HG03045 (cell line): ENCODE results near the gene BAIAP3.
"Not testable (repeated sequence)": the region's sequence is repeated elsewhere in the genome, so short reads cannot be mapped to it uniquely, and the experiment has no call there.

ENCODE experiments used
- ATAC-seq: cut with Tn5 transposase; IDR thresholded peaks from one replicate; pipeline ENCODE4 v1.9.1; 2021; ENCODE audit warnings: mild to moderate bottlenecking, moderate library complexity; ENCODE audit not compliant: unreplicated experiment

The BAIAP3 gene

GRCh38 chr16:1333149-1333812, at the start of gene BAIAP3:
BAIAP3 (plus strand) TSS chr16:1333645; CDS start chr16:1338550, 4,905 bp downstream.
- ATAC-seq = no peak

- no peak for ATAC-seq
These were observed 49.3 kb upstream of the BAIAP3 start for GRCh38 chr16:1283996-1284616.

GRCh38 chr16:1285669-1286512, 47.6 kb upstream of the BAIAP3 start:
- ATAC-seq = no peak

- no peak for ATAC-seq
These were observed 46.8 kb upstream of the BAIAP3 start for GRCh38 chr16:1286513-1287094.

GRCh38 chr16:1287982-1288670, 45.3 kb upstream of the BAIAP3 start:
- ATAC-seq = no peak

GRCh38 chr16:1288813-1289476, 44.5 kb upstream of the BAIAP3 start:
- ATAC-seq = no peak

GRCh38 chr16:1289477-1289866, 44.0 kb upstream of the BAIAP3 start:
- no peak for ATAC-seq

- ATAC-seq = no peak
These were observed 43.4 kb upstream of the BAIAP3 start for GRCh38 chr16:1290063-1290501.

- ATAC-seq = no peak
These were observed 42.4 kb upstream of the BAIAP3 start for GRCh38 chr16:1290860-1291575.

GRCh38 chr16:1291576-1291974, 41.9 kb upstream of the BAIAP3 start:
- no peak for ATAC-seq

- ATAC-seq = not testable (repeated sequence)
These were observed 41.2 kb upstream of the BAIAP3 start for GRCh38 chr16:1292208-1292607.

- not testable (repeated sequence) for ATAC-seq
These were observed 40.6 kb upstream of the BAIAP3 start for GRCh38 chr16:1292808-1293207.

GRCh38 chr16:1293921-1294656, 39.4 kb upstream of the BAIAP3 start:
- ATAC-seq = no peak

- ATAC-seq = no peak
These were observed 38.0 kb upstream of the BAIAP3 start for GRCh38 chr16:1295465-1295864.

- ATAC-seq = not testable (repeated sequence)
These were observed 36.8 kb upstream of the BAIAP3 start for GRCh38 chr16:1296688-1297017.

- ATAC-seq = no peak
These were observed 36.3 kb upstream of the BAIAP3 start for GRCh38 chr16:1297018-1297696.

GRCh38 chr16:1298406-1298805, 35.0 kb upstream of the BAIAP3 start:
- no peak for ATAC-seq
